PC-3 (cell line): ENCODE measurements around the gene MDGA2. TPM values are rescaled to one million over a fixed set of nuclear protein-coding genes. Genes with fewer than 3 reads are reported as not detected.
"Not testable (repeated sequence)": the region's sequence is repeated elsewhere in the genome, so short reads cannot be mapped to it uniquely, and the experiment has no call there.

Experiments
- ATAC-seq: fragments of 200-7000 bp; cut with Tn5 transposase; 2 replicates; pipeline ENCODE4 v1.9.1; 2020; ENCODE audit warnings: mild to moderate bottlenecking, moderate library complexity
- BruUV-seq: library from RNA; stranded (reverse); fragments of 400-500 nt; replicated peaks from 2 replicates; lab custom pipeline; 2021; lab: Mats Ljungman, UMichigan
- CTCF ChIA-PET: fragments of 300-600 bp; sonication (Branson Sonifier 250); formaldehyde crosslinking; loops from one replicate; lab custom pipeline; 2022; ENCODE audit warnings: antibody characterized with exemption; lab: Charles Lee
- POLR2A ChIA-PET: fragments of 300-600 bp; sonication (Branson Sonifier 250); formaldehyde crosslinking; loops from one replicate; lab custom pipeline; 2022; ENCODE audit warnings: antibody characterized with exemption; ENCODE audit not compliant: unreplicated experiment; lab: Charles Lee
- DNase-seq: peaks from one replicate; pipeline ENCODE4 v3.0.0-alpha.2; 2015
- H2AFZ ChIP-seq: fragments of 300-600 bp; sonication (generic); 2 replicates; pipeline ENCODE4 v1.6.0; 2016; ENCODE audit warnings: antibody characterized with exemption, low read length
- H3F3A ChIP-seq: fragments of 300-600 bp; sonication (generic); one replicate; pipeline ENCODE4 v1.6.0; 2017; ENCODE audit warnings: antibody characterized with exemption, low read length, control low read depth, mild to moderate bottlenecking; ENCODE audit not compliant: unreplicated experiment
- H3K27ac ChIP-seq: fragments of 300-600 bp; sonication (generic); 2 replicates; pipeline ENCODE4 v1.5.1; 2016; ENCODE audit warnings: mild to moderate bottlenecking, low read length
- H3K27me3 ChIP-seq: fragments of 300-600 bp; sonication (generic); 2 replicates; pipeline ENCODE4 v1.6.1; 2016; ENCODE audit warnings: low read length, mixed read lengths
- H3K36me3 ChIP-seq: fragments of 300-600 bp; sonication (generic); 2 replicates; pipeline ENCODE4 v1.6.1; 2016; ENCODE audit warnings: low read depth, mixed run types, low read length, mixed read lengths
- H3K4me1 ChIP-seq: fragments of 300-600 bp; sonication (generic); 2 replicates; pipeline ENCODE4 v1.5.1; 2016; ENCODE audit warnings: low read length; ENCODE audit not compliant: insufficient read depth
- H3K4me2 ChIP-seq: fragments of 300-600 bp; sonication (generic); 2 replicates; pipeline ENCODE4 v1.6.0; 2016; ENCODE audit warnings: low read length
- H3K4me3 ChIP-seq: fragments of 300-600 bp; sonication (generic); 2 replicates; pipeline ENCODE4 v1.5.1; 2016; ENCODE audit warnings: mild to moderate bottlenecking, low read length, mixed read lengths
- H3K79me2 ChIP-seq: fragments of 300-600 bp; sonication (generic); 2 replicates; pipeline ENCODE4 v1.6.1; 2017; ENCODE audit warnings: low read length, mixed read lengths
- H3K9ac ChIP-seq: fragments of 300-600 bp; sonication (generic); 2 replicates; pipeline ENCODE4 v1.6.0; 2016; ENCODE audit warnings: mild to moderate bottlenecking, low read length
- H3K9me2 ChIP-seq: fragments of 300-600 bp; sonication (generic); replicated peaks from 2 replicates; pipeline ENCODE4 v1.6.1; 2016; ENCODE audit warnings: mixed run types, low read length, mixed read lengths
- H3K9me3 ChIP-seq: fragments of 300-600 bp; sonication (generic); 2 replicates; pipeline ENCODE4 v1.6.1; 2016; ENCODE audit warnings: low read length, mixed read lengths
- H4K20me1 ChIP-seq: fragments of 300-600 bp; sonication (generic); 2 replicates; pipeline ENCODE4 v1.6.1; 2016; ENCODE audit warnings: low read length, mixed read lengths
- EZH2 ChIP-seq: fragments of 300-600 bp; sonication (generic); IDR thresholded peaks from one replicate; pipeline ENCODE4 v1.6.1; 2017; ENCODE audit warnings: antibody characterized with exemption, mild to moderate bottlenecking, low read length; ENCODE audit not compliant: unreplicated experiment
- EZH2phosphoT487 ChIP-seq: fragments of 300-600 bp; sonication (generic); IDR thresholded peaks from 2 replicates; pipeline ENCODE4 v1.6.1; 2018; ENCODE audit warnings: mild to moderate bottlenecking, antibody characterized with exemption, low read length, borderline replicate concordance
- intact Hi-C: fragments of 100-400 bp; cut with micrococcal nuclease; formaldehyde crosslinking; loops from 2 replicates; pipeline ENCODE4 v1.9.0; 2023
- total RNA-seq: library from RNA; depleted of rRNA; stranded (reverse); fragments of >200 nt; gene quantifications from 2 replicates; pipeline ENCODE4 v1.2.3, GENCODE V29; 2014
- TF ChIP-seq, protein P1 (sequence below): fragments of 300-600 bp; sonication (generic); conservative IDR thresholded peaks from 2 replicates; pipeline ENCODE4 v1.5.1; 2017; ENCODE audit warnings: antibody characterized with exemption, low read depth, mild to moderate bottlenecking, low read length

The MDGA2 gene
- total RNA-seq, 1 experiment from 2014 or later: 0.04 TPM

DNA sequence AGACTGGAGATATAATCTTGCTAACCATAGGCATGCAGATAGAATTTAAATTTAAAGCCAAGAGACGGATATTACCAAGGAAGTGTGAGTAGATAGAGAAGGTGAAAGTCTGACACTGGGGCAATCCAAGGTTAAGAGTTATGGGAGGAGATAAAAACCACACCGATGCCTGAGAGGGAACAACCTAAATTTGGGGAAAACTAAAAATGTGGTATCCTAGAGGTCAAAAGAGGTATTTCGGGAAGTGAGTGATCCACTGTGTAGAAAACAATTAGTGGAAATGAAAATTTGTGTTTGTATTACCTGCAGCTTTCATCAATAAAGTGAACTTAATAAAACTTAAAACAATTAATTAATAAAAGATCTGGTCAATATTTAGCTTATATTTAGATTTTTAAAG lies 754.9 kb downstream of the MDGA2 start:
- BruUV-seq: no TSS peak
- no peaks in the 10 kb centered on the region for H3K9me3 ChIP-seq
- no peaks in the 10 kb centered on the region for H3F3A ChIP-seq
- no peaks in the 10 kb centered on the region for H4K20me1 ChIP-seq
- POLR2A ChIA-PET: no interaction called here
- H3K9me2 ChIP-seq: no peaks in the 10 kb centered on the region
- no peak overlapping the region for H3K27ac ChIP-seq
- no peaks in the 10 kb centered on the region for H3K79me2 ChIP-seq
- H3K36me3 ChIP-seq: no peaks in the 10 kb centered on the region
- no peak overlapping the region for H2AFZ ChIP-seq
- H3K4me3 ChIP-seq: no peak overlapping the region
- peaks cover 28% of the 10 kb centered on the region; the same call in 1 of the 2 replicates for H3K27me3 ChIP-seq
- no peak for ATAC-seq
- CTCF ChIA-PET: no interaction called here
- intact Hi-C loops: no loop called here
- no peak overlapping the region for H3K4me2 ChIP-seq
- no peak for DNase-seq
- no peak overlapping the region for H3K9ac ChIP-seq
- H3K4me1 ChIP-seq: no peaks in the 10 kb centered on the region
- no peak for TF ChIP-seq EZH2
- TF ChIP-seq, protein P1, sequence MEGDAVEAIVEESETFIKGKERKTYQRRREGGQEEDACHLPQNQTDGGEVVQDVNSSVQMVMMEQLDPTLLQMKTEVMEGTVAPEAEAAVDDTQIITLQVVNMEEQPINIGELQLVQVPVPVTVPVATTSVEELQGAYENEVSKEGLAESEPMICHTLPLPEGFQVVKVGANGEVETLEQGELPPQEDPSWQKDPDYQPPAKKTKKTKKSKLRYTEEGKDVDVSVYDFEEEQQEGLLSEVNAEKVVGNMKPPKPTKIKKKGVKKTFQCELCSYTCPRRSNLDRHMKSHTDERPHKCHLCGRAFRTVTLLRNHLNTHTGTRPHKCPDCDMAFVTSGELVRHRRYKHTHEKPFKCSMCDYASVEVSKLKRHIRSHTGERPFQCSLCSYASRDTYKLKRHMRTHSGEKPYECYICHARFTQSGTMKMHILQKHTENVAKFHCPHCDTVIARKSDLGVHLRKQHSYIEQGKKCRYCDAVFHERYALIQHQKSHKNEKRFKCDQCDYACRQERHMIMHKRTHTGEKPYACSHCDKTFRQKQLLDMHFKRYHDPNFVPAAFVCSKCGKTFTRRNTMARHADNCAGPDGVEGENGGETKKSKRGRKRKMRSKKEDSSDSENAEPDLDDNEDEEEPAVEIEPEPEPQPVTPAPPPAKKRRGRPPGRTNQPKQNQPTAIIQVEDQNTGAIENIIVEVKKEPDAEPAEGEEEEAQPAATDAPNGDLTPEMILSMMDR: no peak; the same call in 1 of the 2 replicates
- TF ChIP-seq EZH2phosphoT487: no peak

DNA sequence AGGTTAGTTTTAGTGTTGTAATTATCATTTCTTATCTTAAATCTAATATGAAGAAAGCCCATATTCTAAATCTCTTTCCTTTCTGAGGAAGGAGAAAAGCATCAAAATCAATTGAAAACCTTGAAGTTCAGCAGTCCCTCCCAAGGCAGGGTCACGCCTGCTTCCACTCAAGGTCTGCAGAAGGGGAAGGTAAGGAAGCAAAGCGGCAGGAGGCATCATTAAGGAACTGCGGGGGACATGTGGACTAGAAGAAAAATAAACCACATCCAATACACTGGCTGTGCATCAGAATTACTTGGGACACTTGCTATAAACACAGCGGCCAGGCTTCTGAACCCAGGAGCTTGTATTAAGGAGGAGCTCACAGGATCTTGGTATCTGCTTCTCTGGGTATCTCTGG lies 759.9 kb downstream of the MDGA2 start:
- H2AFZ ChIP-seq, POLR2A ChIA-PET, H3K9me3 ChIP-seq, DNase-seq, CTCF ChIA-PET, H3K79me2 ChIP-seq, H4K20me1 ChIP-seq, H3K9ac ChIP-seq, H3K4me3 ChIP-seq, ATAC-seq, intact Hi-C loops, H3K27ac ChIP-seq, H3K4me1 ChIP-seq, H3K4me2 ChIP-seq, H3K36me3 ChIP-seq, BruUV-seq, H3K9me2 ChIP-seq, H3F3A ChIP-seq: not testable (repeated sequence)
- peaks cover 27% of the 10 kb centered on the region; the same call in 1 of the 2 replicates for H3K27me3 ChIP-seq

DNA sequence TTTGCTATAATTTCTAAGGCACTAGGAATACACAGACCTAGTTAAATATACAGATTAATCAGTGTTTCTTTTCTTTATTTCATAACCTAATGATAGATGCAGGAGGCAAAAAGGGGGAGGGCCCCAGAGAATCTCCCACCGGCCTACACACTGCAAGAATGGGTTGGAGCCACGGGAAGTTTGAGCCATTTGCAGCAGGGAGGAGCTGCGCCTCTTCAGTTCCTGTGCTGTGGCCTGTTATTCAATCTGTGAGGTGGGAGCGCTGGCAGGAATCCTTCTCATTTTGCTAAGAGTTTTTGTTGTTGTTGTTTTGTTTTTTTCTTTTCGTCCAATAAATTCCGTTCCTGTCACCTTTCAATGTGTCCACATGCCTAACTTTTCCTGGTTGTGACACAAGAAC lies 772.6 kb downstream of the MDGA2 start:
- H2AFZ ChIP-seq: no peak overlapping the region
- no peak for ATAC-seq
- intact Hi-C loops: no loop called here
- no peaks in the 10 kb centered on the region for H3K9me2 ChIP-seq
- no peak overlapping the region for H3K27ac ChIP-seq
- H3K9me3 ChIP-seq: no peaks in the 10 kb centered on the region
- no peaks in the 10 kb centered on the region for H3K79me2 ChIP-seq
- BruUV-seq: no TSS peak
- no peaks in the 10 kb centered on the region for H3K27me3 ChIP-seq
- no peaks in the 10 kb centered on the region for H3F3A ChIP-seq
- H3K4me1 ChIP-seq: no peaks in the 10 kb centered on the region
- no peak overlapping the region for H3K9ac ChIP-seq
- H3K4me2 ChIP-seq: no peak overlapping the region
- H4K20me1 ChIP-seq: no peaks in the 10 kb centered on the region
- TF ChIP-seq EZH2 (no peak), EZH2phosphoT487 (no peak)
- TF ChIP-seq, protein P1: no peak
- no peak for DNase-seq
- no peak overlapping the region for H3K4me3 ChIP-seq
- no peaks in the 10 kb centered on the region for H3K36me3 ChIP-seq
- ChIA-PET POLR2A (no interaction called here), CTCF (no interaction called here)
